HEK293 (cell line): ENCODE results near the gene PIP5K1B.

Experiments
- CTCF ChIA-PET: fragments of 350-600 bp; formaldehyde crosslinking; extraction: SDS; loops from one replicate; lab custom pipeline; 2021; ENCODE audit warnings: antibody characterized with exemption; lab: Yijun Ruan, JAX
- POLR2A ChIA-PET: fragments of 300-600 bp; formaldehyde crosslinking; extraction: SDS; loops from one replicate; lab custom pipeline; 2020; ENCODE audit warnings: antibody characterized with exemption, inconsistent platforms; lab: Yijun Ruan, JAX
- H3K27ac ChIP-seq: fragments of 200-500 bp; sonication (Bioruptor generic); 2 replicates; pipeline ENCODE4 v1.5.1; 2014; ENCODE audit warnings: low read depth, low read length, control low read depth, inconsistent platforms; ENCODE audit errors: extremely low read depth
- H3K36me3 ChIP-seq, 2 experiments: fragments of 200-500 bp in 1 of 2; sonication (Bioruptor generic) in 1 of 2; 1 replicate in 1 of 2; 2 replicates in 1 of 2; pipeline ENCODE4 v1.5.1; 2014 to 2017; ENCODE audit warnings: inconsistent platforms in 2 of 2, low read length in 2 of 2; ENCODE audit not compliant: control insufficient read depth in 2 of 2, insufficient read depth in 1 of 2
- H3K4me1 ChIP-seq: fragments of 200-500 bp; sonication (Bioruptor generic); 2 replicates; pipeline ENCODE4 v1.5.1; 2014; ENCODE audit warnings: mild to moderate bottlenecking, low read length, inconsistent platforms; ENCODE audit not compliant: control insufficient read depth, insufficient read depth
- H3K4me3 ChIP-seq: 2 replicates; pipeline ENCODE4 v1.5.1; 2011; ENCODE audit warnings: low read depth, mild to moderate bottlenecking, control low read depth, low read length, moderate library complexity
- H3K9me3 ChIP-seq: fragments of 200-500 bp; sonication (Bioruptor generic); 2 replicates; pipeline ENCODE4 v1.5.1; 2014; ENCODE audit warnings: low read depth, low read length, inconsistent platforms; ENCODE audit not compliant: control insufficient read depth, insufficient read depth
- ATF2 ChIP-seq: fragments of 450-650 bp; formaldehyde crosslinking; IDR thresholded peaks from 2 replicates; pipeline ENCODE4 v1.5.1; 2016; ENCODE audit warnings: missing biosample characterization, missing genetic modification characterization, low read depth
- GLI4 ChIP-seq: fragments of 450-650 bp; formaldehyde crosslinking; IDR thresholded peaks from 2 replicates; pipeline ENCODE4 v1.5.1; 2016; ENCODE audit warnings: missing biosample characterization, missing genetic modification characterization
- INSM2 ChIP-seq: fragments of 450-650 bp; formaldehyde crosslinking; IDR thresholded peaks from 2 replicates; pipeline ENCODE4 v1.5.1; 2016; ENCODE audit warnings: missing biosample characterization, missing genetic modification characterization
- KLF7 ChIP-seq: fragments of 450-650 bp; formaldehyde crosslinking; IDR thresholded peaks from 2 replicates; pipeline ENCODE4 v1.5.1; 2016; ENCODE audit warnings: missing biosample characterization, missing genetic modification characterization, borderline replicate concordance
- OSR2 ChIP-seq: fragments of 450-650 bp; formaldehyde crosslinking; IDR thresholded peaks from 2 replicates; pipeline ENCODE4 v1.5.1; 2016; ENCODE audit warnings: missing biosample characterization, missing genetic modification characterization
- OVOL3 ChIP-seq: fragments of 450-650 bp; formaldehyde crosslinking; IDR thresholded peaks from 2 replicates; pipeline ENCODE4 v1.5.1; 2016; ENCODE audit warnings: missing biosample characterization, missing genetic modification characterization
- SETDB1 ChIP-seq: IDR thresholded peaks from one replicate; pipeline ENCODE4 v1.6.1; 2017; ENCODE audit warnings: mild to moderate bottlenecking, low read length, moderate library complexity, mixed read lengths; ENCODE audit not compliant: insufficient read length
- YY2 ChIP-seq: fragments of 450-650 bp; formaldehyde crosslinking; IDR thresholded peaks from 2 replicates; pipeline ENCODE4 v1.5.1; 2016; ENCODE audit warnings: missing biosample characterization, missing genetic modification characterization
- ZBTB1 ChIP-seq: fragments of 450-650 bp; formaldehyde crosslinking; IDR thresholded peaks from 2 replicates; pipeline ENCODE4 v1.5.1; 2016; ENCODE audit warnings: missing biosample characterization, missing genetic modification characterization
- ZBTB10 ChIP-seq: fragments of 450-650 bp; formaldehyde crosslinking; IDR thresholded peaks from 2 replicates; pipeline ENCODE4 v1.5.1; 2016; ENCODE audit warnings: missing biosample characterization, missing genetic modification characterization
- ZNF140 ChIP-seq: fragments of 450-650 bp; formaldehyde crosslinking; IDR thresholded peaks from 2 replicates; pipeline ENCODE4 v1.5.1; 2016; ENCODE audit warnings: missing biosample characterization, missing genetic modification characterization
- ZNF18 ChIP-seq: fragments of 450-650 bp; formaldehyde crosslinking; IDR thresholded peaks from 2 replicates; pipeline ENCODE4 v1.5.1; 2016; ENCODE audit warnings: missing biosample characterization, missing genetic modification characterization
- ZNF26 ChIP-seq: fragments of 450-650 bp; formaldehyde crosslinking; IDR thresholded peaks from 2 replicates; pipeline ENCODE4 v1.5.1; 2016; ENCODE audit warnings: missing biosample characterization, missing genetic modification characterization
- ZNF280C ChIP-seq: fragments of 450-650 bp; formaldehyde crosslinking; IDR thresholded peaks from 2 replicates; pipeline ENCODE4 v1.5.1; 2016; ENCODE audit warnings: missing biosample characterization, missing genetic modification characterization
- ZNF366 ChIP-seq: fragments of 450-650 bp; formaldehyde crosslinking; conservative IDR thresholded peaks from 2 replicates; pipeline ENCODE4 v1.5.1; 2016; ENCODE audit warnings: missing biosample characterization, missing genetic modification characterization
- ZNF423 ChIP-seq: fragments of 450-650 bp; formaldehyde crosslinking; IDR thresholded peaks from 2 replicates; pipeline ENCODE4 v1.5.1; 2016; ENCODE audit warnings: missing biosample characterization, missing genetic modification characterization
- ZNF426 ChIP-seq: fragments of 450-650 bp; formaldehyde crosslinking; IDR thresholded peaks from 2 replicates; pipeline ENCODE4 v1.5.1; 2017; ENCODE audit warnings: missing biosample characterization, missing genetic modification characterization, mild to moderate bottlenecking, inconsistent platforms, moderate library complexity
- ZNF473 ChIP-seq: fragments of 450-650 bp; formaldehyde crosslinking; IDR thresholded peaks from 2 replicates; pipeline ENCODE4 v1.5.1; 2017; ENCODE audit warnings: missing biosample characterization, missing genetic modification characterization
- ZNF529 ChIP-seq: fragments of 450-650 bp; formaldehyde crosslinking; IDR thresholded peaks from 2 replicates; pipeline ENCODE4 v1.5.1; 2017; ENCODE audit warnings: missing genetic modification characterization, missing biosample characterization; ENCODE audit not compliant: insufficient replicate concordance
- ZNF561 ChIP-seq: fragments of 450-650 bp; IDR thresholded peaks from 2 replicates; pipeline ENCODE4 v1.5.1; 2018; ENCODE audit warnings: missing biosample characterization, missing genetic modification characterization, borderline replicate concordance
- ZNF580 ChIP-seq: fragments of 450-650 bp; formaldehyde crosslinking; IDR thresholded peaks from 2 replicates; pipeline ENCODE4 v1.5.1; 2016; ENCODE audit warnings: missing biosample characterization, missing genetic modification characterization
- ZNF664 ChIP-seq: fragments of 450-650 bp; formaldehyde crosslinking; IDR thresholded peaks from 2 replicates; pipeline ENCODE4 v1.5.1; 2016; ENCODE audit warnings: missing biosample characterization, missing genetic modification characterization
- ZNF701 ChIP-seq: fragments of 450-650 bp; formaldehyde crosslinking; IDR thresholded peaks from 2 replicates; pipeline ENCODE4 v1.5.1; 2016; ENCODE audit warnings: missing biosample characterization, missing genetic modification characterization
- ZNF837 ChIP-seq: fragments of 450-650 bp; formaldehyde crosslinking; IDR thresholded peaks from 2 replicates; pipeline ENCODE4 v1.5.1; 2016; ENCODE audit warnings: missing biosample characterization, missing genetic modification characterization

PIP5K1B gene

GRCh38 chr9:69004836-69005235 is 299.8 kb downstream of the PIP5K1B start:
- Histone ChIP-seq H3K4me3 (no peak overlapping the region), H3K36me3 (no peaks in the 10 kb centered on the region), H3K9me3 (no peaks in the 10 kb centered on the region), H3K27ac (no peak overlapping the region), H3K4me1 (no peaks in the 10 kb centered on the region)
- ChIA-PET CTCF (interaction anchor here (0.6 to 2.2 kb wide), 3 partner anchors 24 to 437 kb away, joined by 3 to 8 read pairs (median 5); no protein-coding TSS in a partner anchor), POLR2A (no interaction called here)
- TF ChIP-seq ZNF837 (tag by site-specific recombination) (no peak), OVOL3 (tag by site-specific recombination) (no peak), ZNF580 (tag by site-specific recombination) (no peak), GLI4 (tag by site-specific recombination) (no peak), ZNF529 (tag by site-specific recombination) (no peak)

GRCh38 chr9:69009708-69010107 is 304.7 kb downstream of the PIP5K1B start:
- ChIA-PET POLR2A (no interaction called here), CTCF (interaction anchor here (0.8 to 2.1 kb wide), 3 partner anchors 14 to 426 kb away, joined by 3 to 13 read pairs (median 3); no protein-coding TSS in a partner anchor)
- TF ChIP-seq YY2 (tag by site-specific recombination) (no peak), SETDB1 (no peak), KLF7 (no peak), ATF2 (tag by site-specific recombination) (no peak), ZNF26 (tag by site-specific recombination) (no peak), ZNF701 (tag by site-specific recombination) (no peak), ZNF473 (tag by site-specific recombination) (no peak), ZNF280C (tag by site-specific recombination) (no peak), ZNF561 (tag by site-specific recombination) (no peak), INSM2 (tag by site-specific recombination) (no peak), ZNF140 (no peak), ZNF664 (tag by site-specific recombination) (no peak), ZNF423 (no peak), ZNF18 (tag by site-specific recombination) (no peak), ZNF426 (tag by site-specific recombination) (no peak), OSR2 (no peak), ZBTB10 (tag by site-specific recombination) (no peak), ZBTB1 (tag by site-specific recombination) (no peak), ZNF366 (tag by site-specific recombination) (no peak)

More at GRCh38 chr9:69009708-69010107, 304.7 kb downstream of the PIP5K1B start:
- no peaks in the 10 kb centered on the region for H3K36me3 ChIP-seq
- no peaks in the 10 kb centered on the region for H3K4me1 ChIP-seq
- H3K9me3 ChIP-seq, result no peaks in the 10 kb centered on the region
- no peak overlapping the region for H3K27ac ChIP-seq
- H3K4me3 ChIP-seq, result no peak overlapping the region
